Stimulated activated CD8-positive, alpha-beta memory T cell treated with anti-CD3 and anti-CD28 coated beads, Interleukin-15, amount 100 ng/mL, for 48 hours (primary cell): ENCODE measurements around the gene HCN4.

ENCODE experiments used
- DNase-seq, 2 donors: peaks; one replicate each; pipeline ENCODE4 v3.0.0-alpha.2; 2020; ENCODE audit warnings: low read depth in 2 of 2

HCN4 gene

GRCh38 chr15:73296609-73297353 is 72.0 kb downstream of the HCN4 start:
- no peak for DNase-seq

- DNase-seq = no peak
Observed at GRCh38 chr15:73295630-73296286, 73.0 kb downstream of the HCN4 start.

GRCh38 chr15:73293773-73294172 is 75.0 kb downstream of the HCN4 start:
- no peak for DNase-seq

- no peak for DNase-seq
Observed at GRCh38 chr15:73291441-73291840, 77.3 kb downstream of the HCN4 start.

- DNase-seq = no peak
Observed at GRCh38 chr15:73287019-73287418, 81.7 kb downstream of the HCN4 start.

- DNase-seq = no peak
Observed at GRCh38 chr15:73286311-73286710, 82.4 kb downstream of the HCN4 start.

GRCh38 chr15:73284090-73284716 is 84.6 kb downstream of the HCN4 start:
- DNase-seq = no peak

GRCh38 chr15:73283366-73283962 is 85.3 kb downstream of the HCN4 start:
- no peak for DNase-seq

- DNase-seq = no peak
Observed at GRCh38 chr15:73282567-73283365, 86.0 kb downstream of the HCN4 start.

GRCh38 chr15:73275862-73276261 is 92.9 kb downstream of the HCN4 start:
- no peak for DNase-seq

GRCh38 chr15:73273181-73274002 is 95.4 kb downstream of the HCN4 start:
- DNase-seq = peak in 1 of 2 donors; percentile 15

GRCh38 chr15:73270366-73271097 is 98.2 kb downstream of the HCN4 start:
- no peak for DNase-seq
